PFSK-1 (cell line): ENCODE data around the gene TRPM6.

ENCODE experiments used
- FOXP2 ChIP-seq: optimal IDR thresholded peaks from 2 replicates; pipeline ENCODE3; 2011; ENCODE audit warnings: borderline replicate concordance, control low read depth, inconsistent platforms; ENCODE audit not compliant: insufficient read depth; ENCODE audit errors: extremely low read length, extremely low read depth
- POLR2AphosphoS5 ChIP-seq: IDR thresholded peaks from 2 replicates; pipeline ENCODE4 v1.6.1; 2012; ENCODE audit warnings: low read depth, mild to moderate bottlenecking, control low read depth, low read length, moderate library complexity
- REST ChIP-seq, 2 experiments: IDR thresholded peaks; 2 replicates each; pipeline versions ENCODE4 v1.6.1 to v1.8.0; 2011 to 2012; ENCODE audit warnings: low read depth in 2 of 2, low read length in 2 of 2, control low read depth in 1 of 2, inconsistent platforms in 1 of 2, mild to moderate bottlenecking in 1 of 2, moderate library complexity in 1 of 2; ENCODE audit not compliant: insufficient read depth in 1 of 2
- SIN3A ChIP-seq: IDR thresholded peaks from 2 replicates; pipeline ENCODE4 v1.6.1; 2012; ENCODE audit warnings: mild to moderate bottlenecking, low read length, moderate library complexity, borderline replicate concordance; ENCODE audit not compliant: insufficient read depth
- TAF1 ChIP-seq: IDR thresholded peaks from 2 replicates; pipeline ENCODE4 v1.6.1; 2012; ENCODE audit warnings: low read length, control low read depth, borderline replicate concordance; ENCODE audit not compliant: insufficient read depth

The TRPM6 gene

GRCh38 chr9:74770508-74771261 lies 117.0 kb downstream of the TRPM6 start:
- TF ChIP-seq POLR2AphosphoS5 (no peak), TAF1 (no peak), REST (IDR thresholded peaks at IDR 0.05; ENCODE audit: insufficient read depth in 1 of 2, low read depth in 2 of 2, low read length in 2 of 2) (no peak), FOXP2 (no peak), SIN3A (no peak)

GRCh38 chr9:74765481-74765971 lies 122.2 kb downstream of the TRPM6 start:
- TF ChIP-seq TAF1, result no peak
- TF ChIP-seq POLR2AphosphoS5, result no peak
- TF ChIP-seq SIN3A, result no peak

- no peak for TF ChIP-seq FOXP2
- no peak for TF ChIP-seq SIN3A
- TF ChIP-seq REST (IDR thresholded peaks at IDR 0.05; ENCODE audit: insufficient read depth in 1 of 2, low read depth in 2 of 2, low read length in 2 of 2), result no peak
- TF ChIP-seq TAF1, result no peak
- no peak for TF ChIP-seq POLR2AphosphoS5
Observed at GRCh38 chr9:74762950-74763349, 124.8 kb downstream of the TRPM6 start.

GRCh38 chr9:74760031-74760700 lies 127.6 kb downstream of the TRPM6 start:
- TF ChIP-seq TAF1 (no peak), REST (IDR thresholded peaks at IDR 0.05; ENCODE audit: insufficient read depth in 1 of 2, low read depth in 2 of 2, low read length in 2 of 2) (no peak), SIN3A (no peak), POLR2AphosphoS5 (no peak), FOXP2 (no peak)

- TF ChIP-seq SIN3A, result no peak
- TF ChIP-seq REST (IDR thresholded peaks at IDR 0.05; ENCODE audit: insufficient read depth in 1 of 2, low read depth in 2 of 2, low read length in 2 of 2), result no peak
- TF ChIP-seq TAF1, result no peak
- no peak for TF ChIP-seq POLR2AphosphoS5
- TF ChIP-seq FOXP2, result no peak
Observed at GRCh38 chr9:74755999-74756398, 131.7 kb downstream of the TRPM6 start.
